ENCODE results near the gene TMEM100. TPM values are rescaled to one million over a fixed set of nuclear protein-coding genes. Genes with fewer than 3 reads are reported as not detected.

TMEM100 gene
- total and polyA plus RNA-seq, 2 of the 8 experiments (the other 6 are each of a cell fraction or from before 2014, with no cell fraction given): 0.36 to 0.48 TPM

GRCh38 chr17:55735731-55736405 lies 13.2 kb upstream of the TMEM100 start:
- ChIA-PET CTCF (ENCODE audit: partially characterized antibody) (interaction anchor here (0.7 to 6.8 kb wide), 31 partner anchors 13 to 373 kb away, joined by 3 to 61 read pairs (median 4); partner anchors contain the start of genes PCTP and TMEM100), POLR2A (ENCODE audit: partially characterized antibody) (interaction anchor here (1.0 kb wide), 1 partner anchor 199 kb away, joined by 3 read pairs; no protein-coding TSS in a partner anchor)
- H2BK12ac ChIP-seq (ENCODE audit: low read depth, low read length): no peak overlapping the region
- H3K79me2 ChIP-seq (ENCODE audit: control insufficient read depth in 1 of 2, insufficient read depth in 2 of 2, low read length in 2 of 2): no peaks in the 10 kb centered on the region
- H3K14ac ChIP-seq (ENCODE audit: insufficient read length): no peak overlapping the region
- no peaks in the 10 kb centered on the region; the same call in 1 of the 2 replicates for H3K23me2 ChIP-seq (ENCODE audit: low read depth, low read length)
- H3K27me3 ChIP-seq (replicated peaks in 1 of 4; ENCODE audit: control insufficient read depth in 3 of 4, extremely low read depth in 1 of 4, insufficient read depth in 3 of 4, low read length in 3 of 4): no peaks in the 10 kb centered on the region
- no peak overlapping the region for H2BK120ac ChIP-seq (replicated peaks; ENCODE audit: low read depth, low read length)
- H3K23ac ChIP-seq (ENCODE audit: insufficient read length): no peak overlapping the region
- H3K4me3 ChIP-seq (ENCODE audit: extremely low read depth in 1 of 4, insufficient read depth in 2 of 4, low read depth in 3 of 4, low read length in 4 of 4): no peak overlapping the region
- 33% methylated on average over 5 of the region's 5 CpGs; no CpG with 5 or more reads in 1 of the 2 experiments for WGBS, 2 experiments (ENCODE audit: extremely low coverage in 1 of 2, insufficient coverage in 1 of 2, insufficient read length in 1 of 2, insufficient replicate concordance in 2 of 2, low coverage in 1 of 2, low lambda C conversion rate in 2 of 2, missing lambda C conversion rate in 1 of 2)
- no peaks in the 10 kb centered on the region for H3K79me1 ChIP-seq (ENCODE audit: low read depth, low read length)
- no peak overlapping the region for H3K56ac ChIP-seq (replicated peaks; ENCODE audit: insufficient read length, low read depth, low read length)
- H4K8ac ChIP-seq (ENCODE audit: extremely low read depth, insufficient read depth, low read length): no peak overlapping the region
- H3K36me3 ChIP-seq (ENCODE audit: control insufficient read depth in 2 of 4, insufficient read depth in 4 of 4, low read length in 3 of 4): no peaks in the 10 kb centered on the region
- no peak overlapping the region for H3K4me2 ChIP-seq (ENCODE audit: insufficient read depth in 1 of 2, low read depth in 2 of 2, low read length in 2 of 2)
- H4K5ac ChIP-seq (ENCODE audit: insufficient read length, low read depth, low read length): no peak overlapping the region
- H4K91ac ChIP-seq (replicated peaks; ENCODE audit: insufficient read length, low read length): no peak overlapping the region
- peak; percentile 60 for FAIRE-seq
- no peak overlapping the region for H2BK5ac ChIP-seq (ENCODE audit: low read depth, low read length)
- H2BK20ac ChIP-seq (ENCODE audit: low read length): no peak overlapping the region
- no peak overlapping the region for H3K9ac ChIP-seq (replicated peaks in 1 of 4; ENCODE audit: extremely low read depth in 1 of 4, low read depth in 3 of 4, low read length in 3 of 4)
- no peak overlapping the region for H3K4ac ChIP-seq (replicated peaks; ENCODE audit: insufficient read length, low read depth, low read length)
- no peak overlapping the region for H3K18ac ChIP-seq (ENCODE audit: extremely low read depth, low read length)
- no peak overlapping the region for H2BK15ac ChIP-seq (ENCODE audit: low read length)
- DNase-seq (ENCODE audit: low read depth in 1 of 2, low spot score in 2 of 2): no peak
- H3K27ac ChIP-seq (ENCODE audit: low read depth, low read length): no peak overlapping the region
- H2AK5ac ChIP-seq (ENCODE audit: low read depth, low read length): no peak overlapping the region
- peaks cover 1 to 16% (median 15%) of the 10 kb centered on the region in 4 experiments; a peak in 4 of 7 replicates for H3K4me1 ChIP-seq (replicated peaks in 1 of 4; ENCODE audit: control insufficient read depth in 3 of 4, insufficient read depth in 4 of 4, low read length in 3 of 4)
- no peak overlapping the region for H2AFZ ChIP-seq (ENCODE audit: low read length)
- H3K9me3 ChIP-seq (ENCODE audit: insufficient read depth in 2 of 2, low read depth in 1 of 2, low read length in 1 of 2): no peaks in the 10 kb centered on the region
- H4K20me1 ChIP-seq (replicated peaks in 1 of 2; ENCODE audit: control insufficient read depth in 1 of 2, insufficient read depth in 2 of 2, low read length in 2 of 2): no peaks in the 10 kb centered on the region
- TF ChIP-seq SP1 (IDR thresholded peaks at IDR 0.05; ENCODE audit: low read depth, low read length) (no peak), TCF12 (IDR thresholded peaks at IDR 0.05; ENCODE audit: low read depth, low read length) (no peak), RAD21 (IDR thresholded peaks at IDR 0.05 in 1 of 2, conservative IDR thresholded peaks at IDR 0.05 in 1 of 2; ENCODE audit: low read depth in 2 of 2, low read length in 2 of 2) (peak; percentile 46 to 57), EP300 (IDR thresholded peaks at IDR 0.05; ENCODE audit: borderline replicate concordance in 1 of 2, low read depth in 2 of 2, low read length in 2 of 2) (no peak), CTCF (IDR thresholded peaks at IDR 0.05; ENCODE audit: control extremely low read depth in 1 of 3, insufficient read depth in 1 of 3, low read depth in 1 of 3, low read length in 3 of 3) (peak in 2 of 3 experiments; percentile 64 to 72; a peak in 3 of 4 replicates), KDM1A (IDR thresholded peaks at IDR 0.05; ENCODE audit: borderline replicate concordance, low read length) (no peak), E2F6 (IDR thresholded peaks at IDR 0.05) (no peak)

All from H1 (cell line).